Right lobe of liver (tissue), 4 donors: Measurements from ENCODE around the gene SLC2A6.

Experiments
- POLR2A ChIP-seq: fragments of 450-650 bp; IDR thresholded peaks from one replicate; pipeline ENCODE4 v1.6.1; 2017; ENCODE audit warnings: antibody characterized with exemption, mild to moderate bottlenecking
- TF ChIP-seq, protein P1 (sequence below), 4 donors: fragments of 200-600 bp in 3 of 4; fragments of 450-650 bp in 1 of 4; IDR thresholded peaks; one replicate each; pipeline versions ENCODE4 v1.5.1 to v1.8.0; 2016 to 2022; ENCODE audit warnings: antibody characterized with exemption in 4 of 4, mild to moderate bottlenecking in 2 of 4
- donor health status: DM: no; HTN: no; CAD: no.
- donor health status: DM: no; HTN: no; CAD: no.
- donor health status: DM: no; HTN: yes; CAD: no.

GRCh38 chr9:133475292-133476012 is 3.4 kb downstream of the SLC2A6 start:
- TF ChIP-seq, protein P1, sequence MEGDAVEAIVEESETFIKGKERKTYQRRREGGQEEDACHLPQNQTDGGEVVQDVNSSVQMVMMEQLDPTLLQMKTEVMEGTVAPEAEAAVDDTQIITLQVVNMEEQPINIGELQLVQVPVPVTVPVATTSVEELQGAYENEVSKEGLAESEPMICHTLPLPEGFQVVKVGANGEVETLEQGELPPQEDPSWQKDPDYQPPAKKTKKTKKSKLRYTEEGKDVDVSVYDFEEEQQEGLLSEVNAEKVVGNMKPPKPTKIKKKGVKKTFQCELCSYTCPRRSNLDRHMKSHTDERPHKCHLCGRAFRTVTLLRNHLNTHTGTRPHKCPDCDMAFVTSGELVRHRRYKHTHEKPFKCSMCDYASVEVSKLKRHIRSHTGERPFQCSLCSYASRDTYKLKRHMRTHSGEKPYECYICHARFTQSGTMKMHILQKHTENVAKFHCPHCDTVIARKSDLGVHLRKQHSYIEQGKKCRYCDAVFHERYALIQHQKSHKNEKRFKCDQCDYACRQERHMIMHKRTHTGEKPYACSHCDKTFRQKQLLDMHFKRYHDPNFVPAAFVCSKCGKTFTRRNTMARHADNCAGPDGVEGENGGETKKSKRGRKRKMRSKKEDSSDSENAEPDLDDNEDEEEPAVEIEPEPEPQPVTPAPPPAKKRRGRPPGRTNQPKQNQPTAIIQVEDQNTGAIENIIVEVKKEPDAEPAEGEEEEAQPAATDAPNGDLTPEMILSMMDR (IDR thresholded peaks at IDR 0.05), result no peak
- no peak for TF ChIP-seq POLR2A
